HepG2 (cell line): Measurements from ENCODE around the gene KRT32. TPM values are rescaled to one million over a fixed set of nuclear protein-coding genes. Genes with fewer than 3 reads are reported as not detected.

Experiments
- ATAC-seq: fragments of 200-7000 bp; cut with Tn5 transposase; 3 replicates; pipeline ENCODE4 v1.9.1; 2020; ENCODE audit warnings: mild to moderate bottlenecking, moderate library complexity
- BruUV-seq: library from RNA; stranded (reverse); fragments of 400-500 nt; replicated peaks from 2 replicates; lab custom pipeline; 2021; lab: Mats Ljungman, UMichigan
- CTCF ChIA-PET: fragments of 300-600 bp; formaldehyde crosslinking; extraction: SDS; loops from one replicate; lab custom pipeline; 2021; ENCODE audit warnings: low total read pairs, inconsistent platforms, low intra/inter-chr PET ratio; lab: Yijun Ruan, JAX
- POLR2A ChIA-PET: fragments of 350-600 bp; sonication (Branson Sonifier 250); formaldehyde crosslinking; loops from one replicate; lab custom pipeline; 2020; ENCODE audit warnings: antibody characterized with exemption, inconsistent platforms; lab: Yijun Ruan, JAX
- DNase-seq: peaks from one replicate; pipeline ENCODE4 v3.0.0-alpha.2; 2015; ENCODE audit warnings: low spot score
- FAIRE-seq: peaks from 3 replicates; lab custom pipeline; 2011; peaks lifted over from hg19 to GRCh38; lab: Jason Lieb, UNC
- H2AFZ ChIP-seq: one replicate; pipeline ENCODE4 v1.6.1; 2011; ENCODE audit warnings: low read length, inconsistent platforms
- H3K27ac ChIP-seq: fragments of 300-600 bp; 3 replicates; pipeline ENCODE4 v1.8.0; 2011; ENCODE audit warnings: mixed run types, mild to moderate bottlenecking, mixed read lengths, low read length, inconsistent platforms; ENCODE audit not compliant: insufficient read depth; ENCODE audit errors: extremely low read length
- H3K27me3 ChIP-seq, 2 experiments: fragments of 200-600 bp in 1 of 2; 2 replicates in 1 of 2; 3 replicates in 1 of 2; pipeline versions ENCODE4 v1.6.0 to v1.8.0; 2011; ENCODE audit warnings: low read length in 2 of 2, mild to moderate bottlenecking in 2 of 2, moderate library complexity in 2 of 2, inconsistent platforms in 1 of 2; ENCODE audit not compliant: insufficient read depth in 2 of 2, control insufficient read depth in 1 of 2
- H3K36me3 ChIP-seq, 2 experiments: fragments of 200-600 bp in 1 of 2; replicated peaks in 1 of 2; 2 replicates in 1 of 2; 3 replicates in 1 of 2; pipeline versions ENCODE4 v1.5.1 to v1.8.0; 2011; ENCODE audit warnings: low read length in 2 of 2, inconsistent platforms in 1 of 2; ENCODE audit not compliant: insufficient read depth in 2 of 2, control insufficient read depth in 1 of 2
- H3K4me1 ChIP-seq: 2 replicates; pipeline ENCODE4 v1.5.1; 2012; ENCODE audit warnings: low read length, inconsistent platforms; ENCODE audit not compliant: insufficient read depth
- H3K4me2 ChIP-seq: 2 replicates; pipeline ENCODE4 v1.6.0; 2011; ENCODE audit warnings: low read depth, low read length, inconsistent platforms
- H3K4me3 ChIP-seq, 3 experiments: fragments of 200-600 bp in 1 of 3; sonication (generic), shearing (Covaris generic) in 1 of 3; replicated peaks in 1 of 3; 2 replicates each; pipeline ENCODE4 v1.5.1; 2011 to 2016; ENCODE audit warnings: low read length in 3 of 3, inconsistent platforms in 2 of 3, low read depth in 2 of 3, mild to moderate bottlenecking in 2 of 3, control low read depth in 1 of 3, mixed read lengths in 1 of 3; ENCODE audit not compliant: insufficient read depth in 1 of 3
- H3K79me2 ChIP-seq: one replicate; pipeline ENCODE4 v1.6.1; 2011; ENCODE audit warnings: low read length, inconsistent platforms; ENCODE audit not compliant: insufficient read depth
- H3K9ac ChIP-seq: 2 replicates; pipeline ENCODE4 v1.6.0; 2011; ENCODE audit warnings: mild to moderate bottlenecking, low read depth, low read length, inconsistent platforms; ENCODE audit not compliant: insufficient read depth
- H3K9me3 ChIP-seq: 2 replicates; pipeline ENCODE4 v1.5.1; 2012; ENCODE audit warnings: mild to moderate bottlenecking, low read length
- H4K20me1 ChIP-seq: 2 replicates; pipeline ENCODE4 v1.6.0; 2011; ENCODE audit warnings: inconsistent platforms, mild to moderate bottlenecking, low read length, moderate library complexity; ENCODE audit not compliant: insufficient read depth
- IRX3 ChIP-seq: sonication (generic); formaldehyde crosslinking; IDR thresholded peaks from 2 replicates; pipeline ENCODE4 v1.8.1; 2023; ENCODE audit warnings: mild to moderate bottlenecking, low read depth, missing genetic modification reagents, borderline replicate concordance
- KLF15 ChIP-seq: sonication (generic); formaldehyde crosslinking; IDR thresholded peaks from 2 replicates; pipeline ENCODE4 v1.8.1; 2023; ENCODE audit warnings: borderline replicate concordance, mild to moderate bottlenecking, inconsistent platforms, missing genetic modification reagents, mixed read lengths
- MAZ ChIP-seq, 2 experiments: sonication (generic) in 1 of 2; formaldehyde crosslinking in 1 of 2; IDR thresholded peaks; 2 replicates each; pipeline versions ENCODE4 v1.5.0 to v1.6.1; 2012 to 2020; ENCODE audit warnings: low read depth in 2 of 2, mild to moderate bottlenecking in 2 of 2, borderline replicate concordance in 1 of 2, improper control_type of control experiment in 1 of 2, low read length in 1 of 2, missing genetic modification reagents in 1 of 2, moderate library complexity in 1 of 2
- PAX8 ChIP-seq: sonication (generic); formaldehyde crosslinking; IDR thresholded peaks from 2 replicates; pipeline ENCODE4 v1.8.0; 2022; ENCODE audit warnings: mild to moderate bottlenecking, missing genetic modification reagents, borderline replicate concordance
- PHF5A ChIP-seq: IDR thresholded peaks from one replicate; pipeline ENCODE4 v1.6.1; 2018; ENCODE audit warnings: low read depth, missing genetic modification reagents; ENCODE audit not compliant: unreplicated experiment
- PLSCR1 ChIP-seq: sonication (generic); formaldehyde crosslinking; IDR thresholded peaks from 2 replicates; pipeline ENCODE4 v1.5.0; 2020; ENCODE audit warnings: missing genetic modification reagents, mild to moderate bottlenecking, borderline replicate concordance
- RAD51 ChIP-seq: fragments of 450-650 bp; IDR thresholded peaks from 2 replicates; pipeline ENCODE4 v1.6.1; 2016; ENCODE audit warnings: borderline replicate concordance
- RFX1 ChIP-seq: fragments of 450-650 bp; IDR thresholded peaks from 2 replicates; pipeline ENCODE4 v1.6.1; 2017
- SKI ChIP-seq: fragments of 450-650 bp; IDR thresholded peaks from one replicate; pipeline ENCODE4 v1.6.1; 2018; ENCODE audit warnings: mild to moderate bottlenecking; ENCODE audit not compliant: partially characterized antibody
- ZFP90 ChIP-seq: sonication (generic); formaldehyde crosslinking; IDR thresholded peaks from 2 replicates; pipeline ENCODE4 v1.8.0; 2022; ENCODE audit warnings: missing genetic modification reagents, mild to moderate bottlenecking, inconsistent platforms, borderline replicate concordance
- ZNF138 ChIP-seq: sonication (generic); formaldehyde crosslinking; IDR thresholded peaks from 2 replicates; pipeline ENCODE4 v1.5.0; 2020; ENCODE audit warnings: mild to moderate bottlenecking, low read depth, missing genetic modification reagents
- ZNF337 ChIP-seq: sonication (generic); formaldehyde crosslinking; IDR thresholded peaks from 2 replicates; pipeline ENCODE4 v1.5.1; 2020; ENCODE audit warnings: missing genetic modification reagents, low read depth, mild to moderate bottlenecking, borderline replicate concordance
- ZNF430 ChIP-seq: sonication (generic); formaldehyde crosslinking; IDR thresholded peaks from 2 replicates; pipeline ENCODE4 v1.9.0; 2021; ENCODE audit warnings: mild to moderate bottlenecking, missing genetic modification reagents
- ZNF746 ChIP-seq: sonication (generic); formaldehyde crosslinking; IDR thresholded peaks from 2 replicates; pipeline ENCODE4 v1.8.0; 2022; ENCODE audit warnings: mild to moderate bottlenecking, missing genetic modification reagents
- ZNF766 ChIP-seq: sonication (generic); formaldehyde crosslinking; IDR thresholded peaks from 2 replicates; pipeline ENCODE4 v1.5.0; 2020; ENCODE audit warnings: missing genetic modification reagents, borderline replicate concordance
- ZNF784 ChIP-seq: sonication (generic); formaldehyde crosslinking; IDR thresholded peaks from 2 replicates; pipeline ENCODE4 v1.5.1; 2020; ENCODE audit warnings: missing genetic modification reagents, mild to moderate bottlenecking, borderline replicate concordance
- WGBS: methylation state at CpG from one replicate; pipeline ENCODE4 v1.1.6; 2017; ENCODE audit warnings: low lambda C conversion rate; 5-methylcytosine and 5-hydroxymethylcytosine counted together
- in situ Hi-C: cut with HindIII; loops from 2 replicates; pipeline ENCODE4 v1.10.0; 2017; ENCODE audit warnings: low pct_unique_long_range_greater_than_20kb; ENCODE audit not compliant: extremely low pct_ligation_motif_present
- intact Hi-C: fragments of 100-400 bp; cut with micrococcal nuclease; formaldehyde crosslinking; loops from one replicate; pipeline ENCODE4 v1.10.0; 2022; ENCODE audit not compliant: unreplicated experiment
- polyA plus RNA-seq, 8 experiments: library from polyadenylated mRNA; depleted of rRNA in 3 of 8; stranded (reverse) in 7 of 8; unstranded in 1 of 8; fragments of >200 nt; fragmentation: Illumina TruSeq in 4 of 8; extraction: Trizol in 4 of 8; gene quantifications; 2 replicates each; pipeline versions ENCODE4 v1.2.1 to v1.2.3, GENCODE V29; 2011 to 2016; ENCODE audit warnings: low read depth in 4 of 8, missing spikeins in 1 of 8, mixed read lengths in 1 of 8; ENCODE audit not compliant: insufficient read depth in 1 of 8
- total RNA-seq, 5 experiments: library from RNA; depleted of rRNA; stranded (reverse); fragments of >200 nt; fragmentation: Illumina TruSeq; extraction: Trizol; gene quantifications; 2 replicates each; pipeline ENCODE4 v1.2.3, GENCODE V29; 2016; ENCODE audit warnings: low read depth in 1 of 5
- TF ChIP-seq, protein P1 (sequence below): sonication (generic); formaldehyde crosslinking; IDR thresholded peaks from 2 replicates; pipeline ENCODE4 v1.4.0; 2020; ENCODE audit warnings: mild to moderate bottlenecking, low read depth, missing genetic modification reagents
- TF ChIP-seq, protein P2 (sequence below): sonication (generic); formaldehyde crosslinking; IDR thresholded peaks from 2 replicates; pipeline ENCODE4 v1.9.0; 2022; ENCODE audit warnings: missing genetic modification reagents, mild to moderate bottlenecking, borderline replicate concordance
- TF ChIP-seq, protein P3 (sequence below): sonication (generic); formaldehyde crosslinking; IDR thresholded peaks from 2 replicates; pipeline ENCODE4 v1.5.0; 2020; ENCODE audit warnings: missing genetic modification reagents, mild to moderate bottlenecking, borderline replicate concordance

The KRT32 gene
- total and polyA plus RNA-seq, 2 of the 13 experiments (the other 11 are each of a cell fraction or from before 2014, with no cell fraction given): not detected

GRCh38 chr17:41511116-41511515, 43.9 kb upstream of the KRT32 start:
- WGBS: 0% methylated on average over 1 of the region's 4 CpGs
- no peak overlapping the region for H3K4me2 ChIP-seq
- H3K9me3 ChIP-seq: no peaks in the 10 kb centered on the region
- H4K20me1 ChIP-seq: no peaks in the 10 kb centered on the region
- no peak for FAIRE-seq
- H3K27me3 ChIP-seq: peaks cover 7 to 52% of the 10 kb centered on the region in 2 experiments
- H3K4me1 ChIP-seq: peaks cover 10% of the 10 kb centered on the region
- no peak overlapping the region for H3K9ac ChIP-seq
- DNase-seq: no peak
- BruUV-seq: no TSS peak
- H3K36me3 ChIP-seq: no peaks in the 10 kb centered on the region
- no peak for ATAC-seq
- no peaks in the 10 kb centered on the region for H3K79me2 ChIP-seq
- in situ Hi-C loops (no loop called here), intact Hi-C loops (no loop called here)
- no peak overlapping the region for H3K27ac ChIP-seq
- ChIA-PET CTCF (no interaction called here), POLR2A (no interaction called here)
- H3K4me3 ChIP-seq: no peak overlapping the region
- no peak overlapping the region for H2AFZ ChIP-seq
- TF ChIP-seq RFX1 (no peak), SKI (no peak), ZNF337 (no peak), ZNF746 (CRISPR knock-in tag) (no peak), ZNF430 (CRISPR knock-in tag) (no peak), IRX3 (no peak), ZFP90 (CRISPR knock-in tag) (no peak), ZNF766 (CRISPR knock-in tag) (no peak), ZNF784 (CRISPR knock-in tag) (no peak), PLSCR1 (CRISPR knock-in tag) (no peak), MAZ (IDR thresholded peaks at IDR 0.05; ENCODE audit: borderline replicate concordance, low read depth, low read length) (no peak), MAZ (CRISPR knock-in tag; IDR thresholded peaks at IDR 0.05; ENCODE audit: low read depth) (no peak), ZNF138 (CRISPR knock-in tag) (no peak), KLF15 (CRISPR knock-in tag) (no peak), PAX8 (CRISPR knock-in tag) (no peak), PHF5A (CRISPR knock-in tag) (no peak), RAD51 (no peak)
- TF ChIP-seq, protein P1, sequence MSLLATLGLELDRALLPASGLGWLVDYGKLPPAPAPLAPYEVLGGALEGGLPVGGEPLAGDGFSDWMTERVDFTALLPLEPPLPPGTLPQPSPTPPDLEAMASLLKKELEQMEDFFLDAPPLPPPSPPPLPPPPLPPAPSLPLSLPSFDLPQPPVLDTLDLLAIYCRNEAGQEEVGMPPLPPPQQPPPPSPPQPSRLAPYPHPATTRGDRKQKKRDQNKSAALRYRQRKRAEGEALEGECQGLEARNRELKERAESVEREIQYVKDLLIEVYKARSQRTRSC (CRISPR knock-in tag): no peak
- TF ChIP-seq, protein P2, sequence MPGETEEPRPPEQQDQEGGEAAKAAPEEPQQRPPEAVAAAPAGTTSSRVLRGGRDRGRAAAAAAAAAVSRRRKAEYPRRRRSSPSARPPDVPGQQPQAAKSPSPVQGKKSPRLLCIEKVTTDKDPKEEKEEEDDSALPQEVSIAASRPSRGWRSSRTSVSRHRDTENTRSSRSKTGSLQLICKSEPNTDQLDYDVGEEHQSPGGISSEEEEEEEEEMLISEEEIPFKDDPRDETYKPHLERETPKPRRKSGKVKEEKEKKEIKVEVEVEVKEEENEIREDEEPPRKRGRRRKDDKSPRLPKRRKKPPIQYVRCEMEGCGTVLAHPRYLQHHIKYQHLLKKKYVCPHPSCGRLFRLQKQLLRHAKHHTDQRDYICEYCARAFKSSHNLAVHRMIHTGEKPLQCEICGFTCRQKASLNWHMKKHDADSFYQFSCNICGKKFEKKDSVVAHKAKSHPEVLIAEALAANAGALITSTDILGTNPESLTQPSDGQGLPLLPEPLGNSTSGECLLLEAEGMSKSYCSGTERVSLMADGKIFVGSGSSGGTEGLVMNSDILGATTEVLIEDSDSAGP: no peak
- TF ChIP-seq, protein P3, sequence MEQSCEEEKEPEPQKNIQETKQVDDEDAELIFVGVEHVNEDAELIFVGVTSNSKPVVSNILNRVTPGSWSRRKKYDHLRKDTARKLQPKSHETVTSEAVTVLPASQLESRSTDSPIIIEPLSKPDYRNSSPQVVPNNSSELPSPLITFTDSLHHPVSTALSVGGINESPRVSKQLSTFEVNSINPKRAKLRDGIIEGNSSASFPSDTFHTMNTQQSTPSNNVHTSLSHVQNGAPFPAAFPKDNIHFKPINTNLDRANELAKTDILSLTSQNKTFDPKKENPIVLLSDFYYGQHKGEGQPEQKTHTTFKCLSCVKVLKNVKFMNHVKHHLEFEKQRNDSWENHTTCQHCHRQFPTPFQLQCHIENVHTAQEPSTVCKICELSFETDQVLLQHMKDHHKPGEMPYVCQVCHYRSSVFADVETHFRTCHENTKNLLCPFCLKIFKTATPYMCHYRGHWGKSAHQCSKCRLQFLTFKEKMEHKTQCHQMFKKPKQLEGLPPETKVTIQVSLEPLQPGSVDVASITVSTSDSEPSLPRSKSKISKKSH (CRISPR knock-in tag): no peak
